ENCODE measurements around the gene B3GLCT.

DNA sequence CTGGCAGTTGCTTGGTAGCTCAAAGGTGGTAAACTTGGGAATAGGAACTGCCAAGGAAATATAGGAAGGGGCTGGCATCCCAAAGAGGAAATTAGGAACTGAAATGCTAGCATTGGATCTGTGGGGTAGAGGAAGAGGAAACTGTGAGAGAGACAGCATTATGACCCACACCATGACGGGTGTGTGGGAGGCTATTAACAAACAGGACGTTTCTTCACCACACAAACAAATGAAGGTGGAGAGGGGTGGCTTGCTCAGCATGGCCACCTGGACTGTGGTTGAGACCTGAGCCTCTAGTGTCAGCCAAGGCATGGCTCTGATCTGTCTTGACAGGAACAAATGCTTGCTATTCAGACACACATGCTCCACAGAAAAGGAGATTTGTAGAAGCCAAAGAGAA lies 178.2 kb downstream of the B3GLCT start:
- TF ChIP-seq, protein P1, sequence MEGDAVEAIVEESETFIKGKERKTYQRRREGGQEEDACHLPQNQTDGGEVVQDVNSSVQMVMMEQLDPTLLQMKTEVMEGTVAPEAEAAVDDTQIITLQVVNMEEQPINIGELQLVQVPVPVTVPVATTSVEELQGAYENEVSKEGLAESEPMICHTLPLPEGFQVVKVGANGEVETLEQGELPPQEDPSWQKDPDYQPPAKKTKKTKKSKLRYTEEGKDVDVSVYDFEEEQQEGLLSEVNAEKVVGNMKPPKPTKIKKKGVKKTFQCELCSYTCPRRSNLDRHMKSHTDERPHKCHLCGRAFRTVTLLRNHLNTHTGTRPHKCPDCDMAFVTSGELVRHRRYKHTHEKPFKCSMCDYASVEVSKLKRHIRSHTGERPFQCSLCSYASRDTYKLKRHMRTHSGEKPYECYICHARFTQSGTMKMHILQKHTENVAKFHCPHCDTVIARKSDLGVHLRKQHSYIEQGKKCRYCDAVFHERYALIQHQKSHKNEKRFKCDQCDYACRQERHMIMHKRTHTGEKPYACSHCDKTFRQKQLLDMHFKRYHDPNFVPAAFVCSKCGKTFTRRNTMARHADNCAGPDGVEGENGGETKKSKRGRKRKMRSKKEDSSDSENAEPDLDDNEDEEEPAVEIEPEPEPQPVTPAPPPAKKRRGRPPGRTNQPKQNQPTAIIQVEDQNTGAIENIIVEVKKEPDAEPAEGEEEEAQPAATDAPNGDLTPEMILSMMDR (IDR thresholded peaks at IDR 0.05), result no peak
- TF ChIP-seq POLR2A (IDR thresholded peaks at IDR 0.05), result no peak

All from tibial nerve (tissue), 3 donors.